GM18511 (cell line): ENCODE measurements around the gene ROMO1.

Source experiments
- ATAC-seq: cut with Tn5 transposase; IDR thresholded peaks from one replicate; pipeline ENCODE4 v1.9.1; 2021; ENCODE audit warnings: mild to moderate bottlenecking, moderate library complexity; ENCODE audit not compliant: unreplicated experiment

The ROMO1 gene

GRCh38 chr20:35699127-35699956, at the start of gene ROMO1, which contains the start of gene NFS1:
Gene ROMO1, plus strand, starts transcription at chr20:35699405. Its CDS starts 228 bp downstream, at chr20:35699633.
Gene NFS1, minus strand, starts transcription at chr20:35699352. Its CDS starts 64 bp downstream, at chr20:35699288.
- peak; percentile 92 for ATAC-seq

GRCh38 chr20:35650632-35651031, 48.6 kb upstream of the ROMO1 start:
- no peak for ATAC-seq

DNA sequence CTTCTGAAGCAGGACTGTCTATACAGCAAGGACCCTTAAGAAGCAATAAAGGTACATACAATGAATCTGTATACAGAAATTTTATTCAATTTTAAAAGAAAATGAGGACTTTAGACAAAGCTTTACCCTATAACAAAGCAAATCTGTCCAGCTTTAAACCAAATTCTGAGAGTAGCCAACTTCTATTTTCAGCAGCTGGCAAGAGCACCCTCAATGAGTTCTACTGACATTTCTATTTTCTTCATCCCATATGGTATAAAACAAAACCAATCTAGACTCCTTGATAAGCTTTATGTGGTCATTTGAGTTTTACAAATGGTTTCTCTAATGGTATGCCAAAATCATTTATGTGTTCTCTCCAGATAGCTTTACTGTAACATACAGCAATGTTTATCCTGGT, 47.2 kb upstream of the ROMO1 start:
- no peak for ATAC-seq

GRCh38 chr20:35652641-35653429, 46.4 kb upstream of the ROMO1 start:
- ATAC-seq = no peak

DNA sequence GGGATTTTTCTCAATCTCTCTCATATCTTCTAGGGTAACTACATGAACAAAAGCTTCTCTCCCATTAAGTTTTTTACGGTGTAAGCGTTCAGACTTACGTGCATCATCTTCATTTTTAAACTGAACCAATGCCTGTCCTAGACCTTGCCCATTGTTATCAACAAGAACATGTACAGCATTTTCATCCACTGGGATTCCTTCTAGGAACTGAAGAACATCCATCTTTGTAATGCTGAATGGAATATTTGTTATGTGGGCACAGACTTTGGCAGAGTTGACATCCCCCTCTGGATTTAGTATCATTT, 45.8 kb upstream of the ROMO1 start:
- ATAC-seq = no peak

- ATAC-seq = no peak
Measured at GRCh38 chr20:35653893-35654292, 45.3 kb upstream of the ROMO1 start.

GRCh38 chr20:35654415-35654814, 44.8 kb upstream of the ROMO1 start:
- no peak for ATAC-seq

- no peak for ATAC-seq
Measured at GRCh38 chr20:35657271-35657670, 41.9 kb upstream of the ROMO1 start.

GRCh38 chr20:35660122-35660937, 38.9 kb upstream of the ROMO1 start:
- ATAC-seq = no peak

GRCh38 chr20:35661053-35661452, 38.2 kb upstream of the ROMO1 start:
- ATAC-seq = no peak

DNA sequence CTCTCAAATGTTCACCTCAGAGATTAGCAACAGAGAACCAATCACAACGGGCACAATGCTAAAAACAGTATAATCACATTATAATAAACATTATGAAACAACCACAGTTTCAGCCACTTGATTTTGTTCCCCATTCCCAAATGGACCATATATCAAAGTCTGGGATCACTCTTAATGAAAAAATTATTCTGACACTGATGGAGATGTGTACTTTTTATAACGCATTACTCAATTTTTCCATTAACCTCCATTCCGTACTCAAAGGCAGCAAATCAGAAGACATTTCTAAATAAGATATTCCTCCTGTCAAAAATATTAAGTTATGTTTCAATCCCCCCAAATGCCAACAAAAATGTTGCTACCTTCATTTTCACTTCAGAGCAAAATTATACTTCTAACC, 37.3 kb upstream of the ROMO1 start:
- ATAC-seq = no peak

DNA sequence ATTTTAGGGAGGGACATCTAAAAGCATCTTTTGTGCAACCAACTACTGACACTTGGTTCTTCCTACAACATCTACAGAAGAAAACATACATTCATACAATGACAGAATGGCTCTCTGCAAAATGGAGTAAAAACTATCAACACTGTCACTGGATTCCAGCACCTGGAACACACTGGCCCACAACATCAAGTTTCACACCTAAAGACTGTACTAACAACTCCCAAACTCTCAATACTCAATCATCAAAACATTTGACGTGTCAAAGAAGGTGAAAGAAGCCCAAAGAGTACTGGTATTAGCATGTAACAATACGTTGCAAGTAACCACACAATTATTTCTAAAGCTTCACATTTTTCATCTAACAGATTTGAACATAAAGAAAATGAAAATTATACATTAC, 36.7 kb upstream of the ROMO1 start:
- no peak for ATAC-seq

GRCh38 chr20:35663516-35664465, 35.4 kb upstream of the ROMO1 start:
- ATAC-seq = peak; percentile 38

- ATAC-seq = peak; percentile 87
Measured at GRCh38 chr20:35664466-35665206, 34.6 kb upstream of the ROMO1 start, which contains the start of the genes CPNE1 and RBM12. Gene CPNE1, minus strand, starts transcription at chr20:35664900. Its CDS starts 31,977 bp downstream, at chr20:35632923. Gene RBM12, minus strand, starts transcription at chr20:35664900. Its CDS starts 9,578 bp downstream, at chr20:35655322.

GRCh38 chr20:35665949-35666288, 33.3 kb upstream of the ROMO1 start:
- ATAC-seq = no peak

GRCh38 chr20:35669221-35669620, 30.0 kb upstream of the ROMO1 start:
- no peak for ATAC-seq

- ATAC-seq = no peak
Measured at GRCh38 chr20:35669681-35670080, 29.5 kb upstream of the ROMO1 start.

DNA sequence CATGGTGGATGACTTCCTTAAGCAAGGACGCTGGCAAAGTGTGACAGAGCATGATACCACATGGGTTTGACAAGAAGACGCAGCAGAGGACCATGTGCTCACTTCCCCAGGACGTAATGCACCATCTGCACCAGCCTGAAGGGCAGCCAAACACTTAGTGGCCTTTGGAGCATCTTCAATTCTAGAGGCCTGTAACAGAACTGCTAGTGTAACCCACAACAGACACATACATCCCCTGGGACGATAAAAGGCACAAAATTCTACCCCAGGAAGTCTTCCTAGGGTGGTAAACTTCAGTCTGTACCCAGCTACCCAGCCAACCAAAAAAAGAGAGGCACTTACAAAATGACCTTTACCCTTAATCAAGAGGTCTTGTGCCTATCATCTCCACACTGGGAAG, 25.3 kb upstream of the ROMO1 start:
- ATAC-seq = no peak

GRCh38 chr20:35674921-35675320, 24.3 kb upstream of the ROMO1 start:
- no peak for ATAC-seq
